Measurements from ENCODE around the gene CLK3. TPM values are rescaled to one million over a fixed set of nuclear protein-coding genes. Genes with fewer than 3 reads are reported as not detected.

Gene CLK3
- total RNA-seq, 1 donor from 2014 or later: 76.0 TPM

DNA sequence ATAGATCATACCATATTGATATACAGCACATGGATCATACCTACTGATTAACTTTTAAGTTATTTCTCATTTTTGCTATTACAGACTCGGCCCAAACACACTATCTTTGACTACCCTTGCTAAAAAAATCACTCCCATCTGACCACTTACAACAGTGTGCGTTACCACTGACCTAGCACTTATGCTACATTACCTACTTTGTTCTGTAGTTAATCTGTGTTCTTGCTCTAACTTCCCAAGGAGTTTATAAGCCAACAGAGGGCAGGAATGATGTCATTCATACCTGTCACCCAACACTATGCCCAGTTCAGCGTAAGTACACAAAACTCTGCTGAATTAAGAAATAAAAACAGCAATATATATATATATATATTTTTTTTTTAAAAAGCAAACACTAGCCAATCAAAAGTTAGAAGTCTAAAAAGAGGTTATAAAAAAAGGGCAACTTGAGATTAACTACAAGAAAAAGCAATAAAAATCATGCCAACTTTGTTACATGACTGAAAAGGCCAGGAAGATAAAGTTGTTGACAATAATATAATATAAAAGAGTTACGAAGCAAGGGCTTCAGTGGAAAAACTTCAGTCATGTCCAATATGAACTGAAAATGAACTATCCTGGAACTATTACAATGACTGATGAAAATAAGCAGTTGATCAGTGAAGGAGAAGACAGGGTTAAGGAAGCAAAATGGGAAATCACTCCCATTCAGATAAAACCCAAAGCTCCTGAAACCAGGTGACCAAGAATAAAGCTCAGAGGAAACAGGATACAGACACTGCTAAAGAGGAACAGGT lies 46.6 kb downstream of the CLK3 start:
- H3K4me1 Mint-ChIP-seq (ENCODE audit: low read depth): no peaks in the 10 kb centered on the region
- DNase-seq (ENCODE audit: low spot score, unreplicated experiment): no peak
- peaks cover 3% of the 10 kb centered on the region for H3K36me3 Mint-ChIP-seq (ENCODE audit: insufficient read depth)
- no peaks in the 10 kb centered on the region for H3K9me3 Mint-ChIP-seq (ENCODE audit: low read depth)
- no peak overlapping the region for H3K4me3 Mint-ChIP-seq (ENCODE audit: low read depth)
- TF ChIP-seq, protein P1, sequence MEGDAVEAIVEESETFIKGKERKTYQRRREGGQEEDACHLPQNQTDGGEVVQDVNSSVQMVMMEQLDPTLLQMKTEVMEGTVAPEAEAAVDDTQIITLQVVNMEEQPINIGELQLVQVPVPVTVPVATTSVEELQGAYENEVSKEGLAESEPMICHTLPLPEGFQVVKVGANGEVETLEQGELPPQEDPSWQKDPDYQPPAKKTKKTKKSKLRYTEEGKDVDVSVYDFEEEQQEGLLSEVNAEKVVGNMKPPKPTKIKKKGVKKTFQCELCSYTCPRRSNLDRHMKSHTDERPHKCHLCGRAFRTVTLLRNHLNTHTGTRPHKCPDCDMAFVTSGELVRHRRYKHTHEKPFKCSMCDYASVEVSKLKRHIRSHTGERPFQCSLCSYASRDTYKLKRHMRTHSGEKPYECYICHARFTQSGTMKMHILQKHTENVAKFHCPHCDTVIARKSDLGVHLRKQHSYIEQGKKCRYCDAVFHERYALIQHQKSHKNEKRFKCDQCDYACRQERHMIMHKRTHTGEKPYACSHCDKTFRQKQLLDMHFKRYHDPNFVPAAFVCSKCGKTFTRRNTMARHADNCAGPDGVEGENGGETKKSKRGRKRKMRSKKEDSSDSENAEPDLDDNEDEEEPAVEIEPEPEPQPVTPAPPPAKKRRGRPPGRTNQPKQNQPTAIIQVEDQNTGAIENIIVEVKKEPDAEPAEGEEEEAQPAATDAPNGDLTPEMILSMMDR (IDR thresholded peaks at IDR 0.05; ENCODE audit: unreplicated experiment): no peak
- no peak overlapping the region for H3K27ac Mint-ChIP-seq
- H3K27me3 Mint-ChIP-seq: no peaks in the 10 kb centered on the region

DNA sequence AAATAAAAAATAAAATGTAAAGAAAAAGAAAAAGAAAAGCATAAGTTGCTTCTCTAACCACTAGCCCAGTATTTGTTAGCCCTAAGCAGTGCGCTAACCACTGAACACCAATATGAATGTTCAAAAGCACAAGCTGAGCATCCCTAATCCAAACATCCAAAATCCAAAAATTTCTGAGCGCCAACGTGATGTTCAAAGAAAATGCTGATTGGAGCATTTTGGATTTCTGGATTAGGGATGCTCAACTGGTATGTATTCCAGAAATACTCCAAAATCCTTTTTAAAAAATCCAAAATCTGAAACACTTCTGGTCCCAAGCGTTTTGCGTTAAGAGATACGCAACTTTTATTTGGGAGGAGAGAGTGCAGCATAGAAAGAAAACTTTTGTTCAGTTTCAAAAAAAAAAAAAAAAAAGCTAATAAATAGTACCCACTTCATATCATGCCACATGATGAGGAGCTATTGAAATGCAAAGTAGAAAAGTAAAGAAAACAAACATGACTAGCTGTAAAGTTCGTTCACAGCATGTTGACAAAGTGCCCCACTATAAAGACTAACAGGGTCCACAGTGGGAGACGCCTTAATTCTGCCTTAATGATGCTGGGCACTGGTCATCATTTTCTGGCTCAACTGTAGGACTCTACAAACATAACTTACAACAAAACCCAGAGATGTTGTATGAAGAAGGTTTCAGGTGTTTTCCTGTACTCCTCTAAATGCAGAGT lies 47.8 kb downstream of the CLK3 start:
- peak overlapping the region; percentile 62 for H3K27ac Mint-ChIP-seq
- H3K4me3 Mint-ChIP-seq (ENCODE audit: low read depth): no peak overlapping the region
- DNase-seq (ENCODE audit: low spot score, unreplicated experiment): no peak
- H3K4me1 Mint-ChIP-seq (ENCODE audit: low read depth): no peaks in the 10 kb centered on the region
- H3K27me3 Mint-ChIP-seq: no peaks in the 10 kb centered on the region
- peaks cover 3% of the 10 kb centered on the region for H3K36me3 Mint-ChIP-seq (ENCODE audit: insufficient read depth)
- TF ChIP-seq, protein P1 (IDR thresholded peaks at IDR 0.05; ENCODE audit: unreplicated experiment): no peak
- no peaks in the 10 kb centered on the region for H3K9me3 Mint-ChIP-seq (ENCODE audit: low read depth)

DNA sequence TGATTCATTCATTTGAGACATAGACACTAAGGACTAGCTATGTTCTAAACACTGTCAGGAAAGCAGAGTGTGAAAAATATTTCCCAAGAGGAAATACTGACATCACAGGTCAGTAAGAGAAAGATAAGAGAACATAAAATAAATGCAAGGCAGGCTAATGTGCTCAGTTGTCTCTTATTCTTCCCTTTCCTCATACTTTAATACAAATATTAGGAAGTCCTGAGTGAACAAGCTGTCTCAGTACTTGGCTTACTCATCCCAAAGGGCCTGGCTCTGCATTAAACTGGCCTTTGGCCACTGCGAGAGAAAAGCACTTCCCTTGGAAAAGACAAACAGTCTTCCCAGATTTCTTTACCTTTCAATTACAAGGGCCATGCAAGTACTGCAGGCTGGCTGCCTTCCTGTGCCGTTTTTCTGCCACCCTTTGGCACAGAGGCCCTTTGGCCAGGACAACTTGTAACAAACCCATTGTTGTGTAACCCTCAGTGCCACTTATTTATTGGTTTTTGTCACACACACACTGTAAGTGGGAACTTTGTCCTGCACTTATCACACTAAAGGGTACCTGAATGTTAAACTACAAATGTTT lies 48.5 kb downstream of the CLK3 start:
- Mint-ChIP-seq H3K36me3 (ENCODE audit: insufficient read depth) (peaks cover 3% of the 10 kb centered on the region), H3K27me3 (no peaks in the 10 kb centered on the region), H3K9me3 (ENCODE audit: low read depth) (no peaks in the 10 kb centered on the region), H3K4me1 (ENCODE audit: low read depth) (no peaks in the 10 kb centered on the region), H3K4me3 (ENCODE audit: low read depth) (no peak overlapping the region), H3K27ac (peak overlapping the region; percentile 62)
- TF ChIP-seq, protein P1 (IDR thresholded peaks at IDR 0.05; ENCODE audit: unreplicated experiment): no peak
- no peak for DNase-seq (ENCODE audit: low spot score, unreplicated experiment)

DNA sequence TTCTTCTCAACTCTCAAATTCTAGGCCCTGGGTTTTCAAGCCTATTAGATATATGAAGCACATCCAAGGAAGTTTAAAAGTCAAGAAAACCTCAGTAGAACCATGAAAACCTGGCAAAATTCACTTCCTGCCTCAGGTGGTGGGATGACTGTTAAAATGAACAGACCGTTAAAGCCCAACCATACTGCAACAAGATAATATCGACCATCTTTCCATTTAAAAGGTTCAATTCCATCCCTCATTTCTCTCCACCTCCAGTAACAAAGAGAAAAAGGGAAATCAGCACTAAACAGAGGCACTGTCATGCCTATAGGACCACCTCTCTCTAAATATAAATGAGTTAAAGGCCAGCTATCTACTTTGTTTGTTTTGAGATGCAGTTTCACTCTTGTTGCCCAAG lies 49.0 kb downstream of the CLK3 start:
- Mint-ChIP-seq H3K27me3 (no peaks in the 10 kb centered on the region), H3K4me1 (ENCODE audit: low read depth) (no peaks in the 10 kb centered on the region), H3K9me3 (ENCODE audit: low read depth) (no peaks in the 10 kb centered on the region), H3K4me3 (ENCODE audit: low read depth) (no peak overlapping the region), H3K36me3 (ENCODE audit: insufficient read depth) (peaks cover 3% of the 10 kb centered on the region), H3K27ac (peak overlapping the region; percentile 80)
- TF ChIP-seq, protein P1 (IDR thresholded peaks at IDR 0.05; ENCODE audit: unreplicated experiment): no peak
- DNase-seq (ENCODE audit: low spot score, unreplicated experiment): no peak

DNA sequence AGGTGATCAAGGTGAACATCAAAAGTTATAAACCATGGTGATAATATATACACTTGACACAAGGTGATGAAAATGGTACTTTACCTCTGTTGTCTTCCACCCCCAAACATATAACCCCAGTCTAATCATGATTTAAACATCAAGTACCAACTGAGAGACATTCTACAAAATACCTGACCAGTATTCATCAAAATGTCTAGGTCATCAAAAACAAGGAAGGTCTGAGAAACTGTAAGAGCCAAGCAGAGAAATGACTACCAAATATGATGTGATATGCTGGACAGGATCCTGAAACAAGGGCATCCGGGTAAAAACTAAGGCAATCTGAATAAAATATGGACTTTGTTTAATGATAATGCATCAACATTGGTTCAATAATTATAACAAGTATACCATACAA lies 52.3 kb downstream of the CLK3 start:
- Mint-ChIP-seq H3K27me3 (no peaks in the 10 kb centered on the region), H3K9me3 (ENCODE audit: low read depth) (no peaks in the 10 kb centered on the region), H3K36me3 (ENCODE audit: insufficient read depth) (peaks cover 9% of the 10 kb centered on the region), H3K27ac (no peak overlapping the region), H3K4me3 (ENCODE audit: low read depth) (no peak overlapping the region), H3K4me1 (ENCODE audit: low read depth) (no peaks in the 10 kb centered on the region)
- no peak for DNase-seq (ENCODE audit: low spot score, unreplicated experiment)
- TF ChIP-seq, protein P1 (IDR thresholded peaks at IDR 0.05; ENCODE audit: unreplicated experiment): no peak

Measured in progenitor cell of endocrine pancreas (in vitro differentiated cells).